ENCODE measurements around the gene OLIG2.

Gene OLIG2

DNA sequence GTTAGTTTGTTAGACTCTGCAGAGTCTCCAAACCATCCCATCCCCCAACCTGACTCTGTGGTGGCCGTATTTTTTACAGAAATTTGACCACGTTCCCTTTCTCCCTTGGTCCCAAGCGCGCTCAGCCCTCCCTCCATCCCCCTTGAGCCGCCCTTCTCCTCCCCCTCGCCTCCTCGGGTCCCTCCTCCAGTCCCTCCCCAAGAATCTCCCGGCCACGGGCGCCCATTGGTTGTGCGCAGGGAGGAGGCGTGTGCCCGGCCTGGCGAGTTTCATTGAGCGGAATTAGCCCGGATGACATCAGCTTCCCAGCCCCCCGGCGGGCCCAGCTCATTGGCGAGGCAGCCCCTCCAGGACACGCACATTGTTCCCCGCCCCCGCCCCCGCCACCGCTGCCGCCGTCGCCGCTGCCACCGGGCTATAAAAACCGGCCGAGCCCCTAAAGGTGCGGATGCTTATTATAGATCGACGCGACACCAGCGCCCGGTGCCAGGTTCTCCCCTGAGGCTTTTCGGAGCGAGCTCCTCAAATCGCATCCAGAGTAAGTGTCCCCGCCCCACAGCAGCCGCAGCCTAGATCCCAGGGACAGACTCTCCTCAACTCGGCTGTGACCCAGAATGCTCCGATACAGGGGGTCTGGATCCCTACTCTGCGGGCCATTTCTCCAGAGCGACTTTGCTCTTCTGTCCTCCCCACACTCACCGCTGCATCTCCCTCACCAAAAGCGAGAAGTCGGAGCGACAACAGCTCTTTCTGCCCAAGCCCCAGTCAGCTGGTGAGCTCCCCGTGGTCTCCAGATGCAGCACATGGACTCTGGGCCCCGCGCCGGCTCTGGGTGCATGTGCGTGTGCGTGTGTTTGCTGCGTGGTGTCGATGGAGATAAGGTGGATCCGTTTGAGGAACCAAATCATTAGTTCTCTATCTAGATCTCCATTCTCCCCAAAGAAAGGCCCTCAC, at the start of gene OLIG2:
Gene OLIG2 (plus strand): TSS at position 447 of the 954 bp plus-strand sequence. CDS start 928 bp downstream, outside the sequence.
- no peak for DNase-seq (ENCODE audit: low spot score)

DNA sequence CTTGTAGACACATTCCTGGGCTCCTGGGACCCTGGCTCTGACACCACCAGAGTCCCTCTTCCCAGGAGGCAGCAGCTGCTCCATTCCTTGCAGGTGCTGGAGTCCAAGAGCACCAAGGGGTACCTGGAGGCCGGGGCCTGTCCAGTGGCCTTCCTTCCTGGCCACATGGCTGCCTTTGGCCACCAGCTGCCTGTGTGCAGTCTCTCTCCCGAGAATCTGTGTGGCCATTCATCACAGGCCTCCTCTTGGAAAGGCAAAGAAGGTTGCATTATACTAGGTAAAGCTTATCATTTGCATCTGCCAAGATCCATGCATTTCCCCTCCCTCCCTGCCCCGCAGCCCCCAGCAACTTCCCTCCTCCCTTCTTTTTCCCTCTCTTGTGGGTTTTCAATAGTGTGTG, 48.9 kb upstream of the OLIG2 start:
- DNase-seq (ENCODE audit: low spot score): no peak

DNA sequence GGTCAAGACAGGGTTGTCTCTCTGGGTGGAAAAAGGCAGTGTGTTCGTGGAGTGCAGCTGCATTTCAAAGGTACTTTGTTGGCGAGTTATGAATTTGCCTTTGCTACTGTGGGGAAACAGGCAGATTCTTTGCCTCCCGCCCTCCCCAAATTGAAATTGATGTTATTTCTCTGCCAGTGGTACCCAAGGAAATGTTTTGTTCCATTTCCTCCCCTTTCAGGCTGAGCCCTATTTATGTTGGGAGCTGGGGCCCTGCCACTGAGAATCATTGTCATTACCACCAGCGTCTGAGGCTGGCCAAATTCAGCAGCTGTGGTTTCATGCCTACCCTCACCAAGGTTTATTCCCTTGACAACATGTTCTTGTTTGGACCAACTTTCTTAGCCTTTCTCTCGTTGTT, 48.5 kb upstream of the OLIG2 start:
- no peak for DNase-seq (ENCODE audit: low spot score)

DNA sequence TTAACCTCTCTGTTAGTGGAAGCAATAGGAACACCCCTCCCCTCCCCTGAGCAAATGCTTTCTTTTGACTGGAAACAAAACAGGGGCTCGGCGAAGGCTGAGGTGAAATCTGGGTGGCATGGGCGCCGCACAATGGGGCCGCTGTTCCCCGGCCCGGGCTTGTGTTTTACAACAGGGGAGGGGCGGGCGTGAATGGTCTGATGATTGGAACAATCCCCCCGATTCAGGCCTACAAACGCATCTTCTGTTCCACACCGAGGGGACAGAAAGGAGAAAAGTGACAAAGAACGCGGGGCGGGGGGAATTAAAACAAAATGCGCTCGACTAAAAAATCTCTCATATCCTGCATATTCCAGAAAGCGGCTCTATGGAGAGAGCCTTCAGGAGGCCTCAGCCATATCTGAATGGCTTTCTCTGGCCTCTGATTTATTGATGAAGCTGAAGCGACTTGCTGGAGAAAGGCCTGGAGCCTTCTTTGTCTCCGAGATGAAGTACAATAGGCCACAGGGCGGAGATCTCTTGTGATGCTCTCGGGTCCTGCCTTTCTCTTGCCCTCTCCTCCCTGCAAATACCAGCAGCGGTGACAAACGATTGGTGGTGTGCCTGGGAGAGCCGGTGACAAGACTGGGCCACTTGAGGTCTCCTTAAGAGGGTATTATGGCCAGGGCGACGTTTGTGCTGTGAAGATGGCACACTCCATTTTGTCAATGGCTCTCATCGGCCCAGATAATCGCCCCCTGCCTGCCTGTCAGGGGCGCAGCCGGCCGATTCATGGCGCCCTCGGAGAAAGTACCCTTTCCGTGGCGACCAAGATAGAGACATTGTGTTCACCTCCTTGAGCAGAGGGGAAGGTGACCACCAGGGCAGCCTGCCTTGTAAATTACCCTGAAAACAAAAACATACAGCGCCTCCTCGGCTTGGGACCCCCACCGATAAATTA, 47.1 kb upstream of the OLIG2 start:
- no peak for DNase-seq (ENCODE audit: low spot score)

DNA sequence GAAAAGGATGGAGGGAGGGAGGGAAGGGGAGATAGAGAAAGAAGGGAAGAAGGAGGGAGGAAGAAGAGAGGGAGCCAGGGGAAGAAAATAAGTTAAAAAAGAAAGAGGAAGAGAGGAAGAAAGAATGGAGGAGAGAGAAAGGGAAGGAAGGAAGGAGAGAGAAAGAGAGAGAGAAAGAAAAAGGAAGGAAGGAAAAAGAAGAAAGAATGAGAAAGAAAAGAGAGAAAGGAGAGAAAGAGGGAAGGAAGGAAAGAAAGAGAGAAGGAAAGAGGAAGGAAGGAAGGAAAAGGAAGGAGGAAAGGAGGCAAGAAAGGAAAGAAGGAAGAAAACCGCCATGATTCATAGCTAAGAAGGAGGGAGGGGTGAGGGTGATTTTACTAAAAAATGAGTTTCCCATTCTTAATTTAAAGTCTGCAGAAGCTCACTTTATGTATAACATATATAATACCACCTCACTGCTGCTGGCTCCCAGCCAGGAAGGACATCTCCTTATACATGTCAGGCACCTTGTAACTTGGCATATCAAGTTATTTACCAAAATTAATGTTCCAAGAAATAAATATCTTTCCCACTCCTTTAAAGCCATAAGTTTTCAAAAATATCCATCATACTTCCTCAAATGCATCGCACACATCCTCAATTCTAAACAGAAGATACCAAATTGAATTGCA, 46.0 kb upstream of the OLIG2 start:
- no peak for DNase-seq (ENCODE audit: low spot score)

DNA sequence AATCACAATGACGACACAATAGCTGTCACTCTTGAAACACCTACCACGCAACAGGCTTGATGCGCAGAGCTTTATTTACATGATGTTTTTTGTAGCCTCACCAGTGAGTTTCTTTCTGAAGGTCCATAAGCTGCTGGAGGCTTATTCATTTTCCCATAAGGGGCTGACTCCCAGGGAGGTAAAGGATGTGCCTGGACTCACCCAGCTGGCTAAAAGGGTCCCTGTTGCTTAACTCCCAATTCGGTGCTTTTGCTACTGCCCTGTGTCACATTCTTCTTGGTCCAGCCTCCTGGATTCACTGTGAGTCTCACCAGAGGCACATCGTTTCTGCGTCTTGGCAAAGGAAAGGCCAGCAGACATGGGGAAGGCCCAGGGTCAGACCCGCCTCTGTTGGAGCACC, 44.6 kb upstream of the OLIG2 start:
- no peak for DNase-seq (ENCODE audit: low spot score)

DNA sequence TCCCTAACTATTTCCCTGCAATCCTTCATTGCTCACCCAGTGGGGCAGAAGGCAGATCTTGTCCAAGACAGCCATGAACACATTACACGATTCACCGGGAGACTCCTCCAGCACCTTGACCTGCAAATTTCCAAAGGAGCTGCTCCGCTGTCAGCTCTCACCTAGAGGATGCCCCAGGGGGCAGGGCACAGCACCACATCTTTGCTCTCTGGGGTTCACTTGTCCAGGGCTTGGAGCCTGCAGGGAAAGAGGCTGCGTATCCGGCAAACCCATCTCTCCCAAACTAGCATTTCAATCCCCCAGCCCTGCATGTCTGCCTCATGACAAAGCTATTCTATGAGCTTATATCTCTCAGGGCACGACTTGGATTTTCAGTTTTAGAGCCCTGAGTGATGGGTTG, 35.1 kb upstream of the OLIG2 start:
- DNase-seq (ENCODE audit: low spot score): no peak

DNA sequence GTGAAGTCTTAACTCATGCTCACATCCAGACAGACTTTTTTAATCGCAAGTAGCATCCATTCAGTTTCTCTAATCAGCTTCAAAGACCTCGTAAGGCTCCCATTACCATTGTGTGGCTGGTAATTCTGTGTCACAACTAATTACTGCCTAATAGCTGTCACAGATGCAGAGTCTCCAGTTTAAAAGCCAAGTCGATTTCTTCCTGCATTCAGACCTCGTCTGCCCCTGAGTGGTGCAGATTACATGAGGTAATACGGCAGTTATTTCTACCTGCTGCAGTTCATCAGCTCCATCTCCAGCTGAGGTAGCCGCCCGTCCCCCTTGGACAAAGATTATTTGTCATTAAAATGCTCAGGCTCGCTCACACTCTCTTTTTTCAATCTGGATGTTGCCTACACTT, 34.4 kb upstream of the OLIG2 start:
- no peak for DNase-seq (ENCODE audit: low spot score)

DNA sequence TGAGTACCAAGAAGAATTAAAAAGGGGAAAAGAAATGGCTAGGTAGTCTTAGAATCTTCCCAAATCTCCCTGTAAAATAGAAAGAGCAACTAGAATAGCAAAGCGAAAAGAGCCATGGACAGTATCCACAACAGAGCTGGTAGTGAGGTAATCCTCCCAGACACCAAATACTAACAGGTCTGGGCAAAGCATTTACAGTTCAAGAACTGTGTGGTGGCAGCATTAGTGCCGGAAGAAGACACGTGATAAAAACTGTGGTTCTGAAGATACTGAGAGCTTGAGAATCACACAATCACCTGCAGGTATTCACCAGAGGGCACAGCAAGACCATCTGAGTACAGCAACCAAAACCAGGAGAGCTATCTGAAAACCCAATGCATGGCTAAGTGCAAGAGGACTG, 31.8 kb upstream of the OLIG2 start:
- no peak for DNase-seq (ENCODE audit: low spot score)

DNA sequence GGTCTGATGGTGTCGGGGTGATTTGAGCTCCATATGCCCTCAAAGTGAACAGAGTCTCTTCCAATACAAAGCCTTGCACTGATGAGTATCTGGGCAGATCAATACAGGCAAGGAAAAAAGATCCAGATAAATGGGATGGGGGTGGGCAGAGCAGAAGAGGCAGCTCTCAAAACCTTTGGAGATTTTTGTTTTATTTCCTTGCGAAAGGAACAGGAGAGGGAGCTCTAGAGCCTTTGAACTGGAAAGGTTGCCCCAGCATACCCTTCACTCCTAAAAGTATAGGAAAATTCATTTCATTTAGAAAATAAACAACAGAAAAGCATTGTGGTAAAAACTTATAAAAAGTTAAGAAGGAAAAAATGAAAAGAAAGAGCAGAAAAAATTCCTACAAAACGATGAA, 31.4 kb upstream of the OLIG2 start:
- DNase-seq (ENCODE audit: low spot score): no peak

DNA sequence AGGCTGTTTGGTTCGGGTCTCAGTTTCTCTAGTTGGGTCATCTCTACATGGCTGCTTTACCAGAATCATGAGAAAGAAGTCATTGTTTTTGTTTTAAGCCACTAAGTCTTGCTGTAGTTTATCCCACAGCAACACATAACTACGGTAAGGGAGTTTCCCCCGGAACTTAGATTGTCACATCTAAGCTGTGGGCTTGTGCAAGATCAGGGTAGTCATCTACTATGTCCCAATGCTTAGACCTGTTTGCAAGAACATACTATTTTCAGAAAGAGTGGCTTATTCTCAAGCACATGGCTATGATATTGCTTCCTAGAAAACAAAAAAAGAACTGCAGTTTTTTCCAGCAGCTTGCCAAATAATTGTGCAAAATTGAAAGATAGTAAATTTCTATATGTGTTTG, 18.0 kb upstream of the OLIG2 start:
- DNase-seq (ENCODE audit: low spot score): no peak

DNA sequence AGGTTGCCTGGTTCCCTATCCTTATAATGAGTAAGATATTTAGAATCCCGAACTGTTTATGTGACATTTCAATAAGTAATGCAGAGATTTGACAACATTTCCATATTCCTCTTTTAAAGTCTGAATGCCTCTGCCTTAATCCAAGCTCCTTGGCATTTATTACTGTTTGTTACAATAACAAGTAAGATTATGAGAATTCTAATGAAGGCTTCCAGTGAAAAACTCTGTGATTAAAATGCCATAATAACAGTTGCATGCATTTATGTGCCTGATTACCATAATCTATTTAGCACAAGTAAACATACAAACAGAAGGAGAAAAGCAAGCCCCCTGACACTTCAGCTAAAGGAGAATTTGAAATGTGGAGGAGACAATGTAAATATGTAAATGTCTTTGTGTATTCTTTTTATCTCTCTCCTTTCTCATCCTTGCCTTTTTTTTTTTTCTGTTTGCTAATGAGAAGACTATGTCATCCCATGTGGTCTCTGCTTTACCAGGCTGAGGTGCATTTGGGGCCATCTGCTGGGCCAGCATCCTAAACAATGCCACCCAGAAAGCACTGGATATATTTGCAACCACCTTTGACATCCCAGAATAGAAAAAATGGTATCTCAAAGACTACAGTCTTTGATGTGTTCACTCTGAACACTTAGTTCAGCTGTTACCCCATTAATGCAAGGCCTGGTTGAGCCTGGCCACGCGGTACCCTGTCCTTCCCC, 17.2 kb upstream of the OLIG2 start:
- DNase-seq (ENCODE audit: low spot score): no peak

DNA sequence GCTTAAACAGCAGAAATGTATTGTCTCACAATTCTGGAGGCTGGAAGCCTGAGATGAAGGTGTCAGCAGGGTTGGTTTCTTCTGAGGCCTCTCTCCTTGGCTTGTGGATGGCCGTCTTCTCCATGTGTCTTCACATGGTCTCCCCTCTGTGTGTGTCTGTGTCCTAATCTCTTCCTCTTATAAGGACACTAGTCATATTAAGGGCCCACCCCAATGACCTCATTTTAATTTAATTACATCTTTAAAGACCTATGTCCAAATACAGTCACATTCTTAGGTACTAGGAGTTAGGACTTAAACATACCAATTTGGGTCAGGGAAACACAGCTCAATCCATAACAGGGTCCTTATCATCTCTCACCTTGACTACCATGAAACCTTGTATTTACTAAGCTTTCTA, 14.8 kb upstream of the OLIG2 start:
- DNase-seq (ENCODE audit: low spot score): no peak

DNA sequence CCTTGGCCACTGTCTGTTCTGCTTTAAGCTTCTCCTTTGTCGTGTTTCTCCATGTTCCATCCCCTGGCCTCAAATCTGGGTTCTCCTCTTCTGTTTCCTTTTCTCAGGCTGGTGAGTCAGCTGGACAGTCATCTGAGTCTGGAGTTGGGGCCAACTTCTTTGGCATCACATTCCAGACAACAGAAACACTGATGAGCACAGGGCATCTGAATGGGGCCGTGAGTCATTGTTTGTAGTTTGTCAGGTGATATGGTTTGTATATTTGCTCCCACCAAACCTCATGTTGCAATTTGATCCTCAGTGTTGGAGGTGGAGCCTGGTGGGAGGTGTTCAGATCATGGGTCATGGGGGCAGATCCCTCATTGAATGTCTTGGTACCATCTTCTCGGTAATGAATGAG, 14.3 kb upstream of the OLIG2 start:
- no peak for DNase-seq (ENCODE audit: low spot score)

DNA sequence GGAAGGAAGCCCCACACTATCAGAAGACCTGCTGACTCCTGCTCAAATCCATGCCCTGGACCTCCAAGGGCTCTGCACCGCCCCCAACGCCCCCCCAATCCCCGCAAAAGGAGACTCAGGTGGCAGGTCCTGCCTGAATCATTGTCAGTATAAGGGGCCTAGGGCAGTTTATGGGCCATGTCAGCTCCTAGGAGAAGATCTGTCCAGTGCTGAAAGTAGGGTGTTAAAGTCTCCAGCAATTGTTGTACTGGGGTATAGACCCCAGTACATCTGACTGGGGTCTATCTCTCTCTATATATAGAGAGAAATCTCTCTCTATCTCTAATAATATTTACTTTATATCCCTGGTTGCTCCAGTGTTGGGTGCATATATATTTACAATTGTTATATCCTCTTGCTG, 12.1 kb upstream of the OLIG2 start:
- DNase-seq (ENCODE audit: low spot score): no peak

DNA sequence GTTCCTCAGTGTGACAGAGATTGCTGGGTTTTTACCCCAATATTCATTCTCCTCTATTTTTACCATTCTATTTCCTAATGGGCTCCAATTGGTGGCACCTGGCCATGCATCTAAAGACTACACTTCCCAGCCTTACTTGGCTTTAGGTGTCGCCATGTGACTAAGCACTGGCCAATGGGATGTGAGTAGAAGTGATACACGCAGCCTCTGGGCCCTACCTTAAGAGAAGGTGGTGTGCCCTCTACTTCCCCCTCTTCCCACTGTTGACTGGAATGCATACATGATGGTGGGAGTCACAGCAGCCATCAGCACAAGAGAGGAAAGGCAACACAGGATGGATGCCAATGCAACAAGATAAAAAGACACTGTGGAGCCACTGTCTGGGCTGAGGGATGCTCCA, 11.4 kb upstream of the OLIG2 start:
- DNase-seq (ENCODE audit: low spot score): no peak

DNA sequence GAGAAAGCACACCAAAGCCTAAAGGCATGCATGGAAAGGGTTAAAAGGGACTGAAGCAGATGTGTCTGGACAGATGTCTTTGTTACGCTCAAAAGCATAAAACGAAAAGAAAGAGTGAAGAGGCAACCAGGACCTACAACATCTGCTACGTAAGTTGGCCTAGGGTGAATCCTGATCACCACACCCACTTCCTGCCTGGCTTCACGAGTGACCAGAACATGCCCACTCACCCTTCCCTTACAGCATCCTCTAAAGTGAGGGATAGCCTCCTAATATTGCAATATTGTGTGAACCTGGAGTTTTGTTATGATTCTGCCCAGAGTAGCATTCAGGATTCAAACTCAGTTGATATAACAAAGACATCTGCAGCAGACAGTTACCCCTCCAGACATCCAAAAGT, 10.6 kb upstream of the OLIG2 start:
- DNase-seq (ENCODE audit: low spot score): no peak

DNA sequence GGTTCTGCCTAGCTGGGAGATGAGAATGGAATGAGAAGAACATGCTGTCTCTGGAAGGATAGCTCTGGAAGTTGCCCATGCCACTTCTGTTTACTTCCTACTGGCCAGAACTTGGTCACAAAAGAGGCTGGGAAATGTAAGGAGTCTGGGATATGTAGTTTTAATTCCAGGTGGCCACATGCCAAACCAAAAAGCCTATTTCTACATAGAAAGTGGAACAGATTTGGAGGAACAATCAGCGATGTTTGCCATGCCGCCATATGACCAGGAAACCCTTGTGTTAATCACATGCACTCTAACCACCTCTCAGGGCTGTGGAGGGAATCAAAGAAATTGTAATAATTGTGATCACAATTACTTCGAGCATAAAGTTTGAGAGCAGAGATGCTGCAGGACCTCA, 10.0 kb upstream of the OLIG2 start:
- DNase-seq (ENCODE audit: low spot score): no peak

DNA sequence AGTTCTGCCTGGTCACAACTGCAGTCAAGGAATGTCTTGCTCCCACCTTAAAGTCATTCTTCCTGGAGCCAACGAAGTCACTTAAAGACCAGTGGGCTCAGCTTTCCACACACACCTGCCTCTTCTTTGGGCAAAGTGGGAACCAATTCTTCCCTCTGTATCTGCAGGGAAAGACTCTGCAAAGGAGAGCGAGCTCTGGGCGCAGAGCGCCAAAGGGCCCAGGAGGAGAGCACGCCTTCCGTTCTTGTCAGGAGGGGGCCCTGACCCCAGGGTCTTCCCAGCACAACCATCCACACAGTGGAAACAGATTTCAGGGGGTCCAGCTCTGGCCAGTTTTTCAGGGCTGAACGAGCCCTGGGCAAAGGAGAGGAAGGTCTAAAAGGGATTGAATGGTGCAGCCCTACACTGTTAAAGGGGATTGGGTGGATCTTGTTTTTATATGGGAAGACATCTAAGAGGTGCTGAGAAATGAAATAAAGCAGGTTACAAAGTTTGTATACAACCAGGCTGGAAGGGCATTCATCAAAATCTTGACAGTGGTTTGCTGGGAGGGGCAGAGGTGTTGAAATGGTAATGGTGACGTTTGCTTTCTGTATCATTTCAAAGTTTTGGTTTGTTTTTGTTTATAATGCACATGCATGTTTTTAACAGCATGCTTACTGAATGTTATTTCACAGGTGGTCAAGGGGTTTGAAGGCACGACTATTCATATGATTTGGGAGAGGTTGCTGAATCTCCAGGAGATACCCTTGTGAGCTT, 6.8 kb upstream of the OLIG2 start:
- no peak for DNase-seq (ENCODE audit: low spot score)

DNA sequence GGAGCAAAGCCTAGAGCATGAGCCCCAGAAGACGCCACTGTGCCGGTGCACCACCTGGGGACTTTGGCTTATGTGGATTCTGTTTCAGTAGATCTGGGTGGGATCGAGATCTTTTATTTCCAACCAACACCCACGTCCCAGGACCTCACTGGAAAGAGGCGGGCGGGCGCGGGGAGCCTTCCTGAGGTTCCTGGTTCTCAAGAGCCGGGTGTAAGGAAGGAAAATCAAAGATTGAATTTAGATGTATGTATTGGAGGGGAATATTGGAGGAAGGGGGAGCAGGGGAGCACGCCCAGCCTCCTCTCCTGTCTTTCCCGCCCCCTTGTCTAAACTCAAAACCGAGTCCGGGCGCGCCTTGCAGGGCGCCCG, 6.2 kb upstream of the OLIG2 start:
- no peak for DNase-seq (ENCODE audit: low spot score)

Data from HuH-7 (cell line).